ENCODE data around the gene FPR2. TPM values are rescaled to one million over a fixed set of nuclear protein-coding genes. Genes with fewer than 3 reads are reported as not detected.

Gene FPR2
- total RNA-seq, 1 donor from 2014 or later, result not detected

DNA sequence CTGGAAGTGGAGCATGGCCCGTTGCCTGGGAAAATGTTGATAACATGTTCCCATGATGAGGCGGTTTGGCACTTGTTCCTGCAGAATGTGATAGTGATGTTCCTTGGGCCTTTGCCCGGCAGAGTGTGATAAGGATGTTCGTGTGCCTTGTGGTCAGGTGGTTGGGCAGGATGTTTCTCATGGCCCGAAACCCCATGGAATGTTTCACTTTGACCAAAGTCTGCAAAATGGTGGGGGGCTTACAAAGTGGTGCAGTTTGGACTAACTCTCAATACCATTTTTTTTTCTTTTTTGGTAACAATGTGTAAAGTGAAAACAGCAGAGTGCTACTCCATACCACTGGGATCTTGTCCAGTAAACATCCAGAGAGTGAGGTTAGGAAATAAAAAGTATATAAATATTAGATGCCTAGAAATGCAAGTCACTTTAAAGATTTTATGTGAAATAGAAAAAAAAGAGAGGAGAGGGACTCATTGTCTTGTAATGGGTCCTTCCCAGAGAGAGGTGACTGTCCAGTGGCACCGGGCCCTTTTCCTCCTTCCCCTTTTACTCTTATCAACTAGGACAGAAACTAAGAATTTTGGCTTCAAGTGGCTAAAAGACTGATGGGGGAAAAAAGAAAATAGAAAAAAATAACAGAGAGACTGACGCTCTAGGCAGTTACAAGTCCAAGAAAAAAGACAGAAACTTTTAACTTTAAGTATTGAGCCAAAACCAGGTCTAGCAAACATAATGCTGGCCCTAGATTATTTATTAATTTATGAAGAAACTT lies 39.7 kb downstream of the FPR2 start:
- no peaks in the 10 kb centered on the region for H3K27me3 Mint-ChIP-seq (ENCODE audit: low read depth, unreplicated experiment)
- H3K9me3 Mint-ChIP-seq (ENCODE audit: unreplicated experiment), result peaks cover 23% of the 10 kb centered on the region
- Histone ChIP-seq H3K27me3 (ENCODE audit: insufficient read depth, low read length) (no peaks in the 10 kb centered on the region), H3K27ac (ENCODE audit: low read depth, low read length) (peak overlapping the region; percentile 19), H3K36me3 (ENCODE audit: insufficient read depth, low read length) (no peaks in the 10 kb centered on the region), H3K79me2 (ENCODE audit: insufficient read depth, low read length) (no peaks in the 10 kb centered on the region), H2AFZ (ENCODE audit: low read depth, low read length) (no peak overlapping the region), H3K9me3 (ENCODE audit: insufficient read depth, low read depth, low read length) (peaks cover 3% of the 10 kb centered on the region), H3K9ac (ENCODE audit: low read length) (no peak overlapping the region), H3K4me2 (ENCODE audit: low read length) (no peak overlapping the region), H4K20me1 (ENCODE audit: insufficient read depth, low read length) (no peaks in the 10 kb centered on the region), H3K4me3 (ENCODE audit: insufficient read depth, low read depth, low read length) (no peak overlapping the region), H3K4me1 (ENCODE audit: insufficient read depth, low read length) (peaks cover 11% of the 10 kb centered on the region)
- no peaks in the 10 kb centered on the region for H3K36me3 Mint-ChIP-seq (ENCODE audit: low read depth, unreplicated experiment)
- H3K27ac Mint-ChIP-seq (ENCODE audit: unreplicated experiment), result no peak overlapping the region
- FAIRE-seq (no peak), DNase-seq (ENCODE audit: low read depth) (peak; percentile 68)
- peaks cover 3% of the 10 kb centered on the region for H3K4me1 Mint-ChIP-seq (ENCODE audit: low read depth, unreplicated experiment)
- TF ChIP-seq, protein P1, sequence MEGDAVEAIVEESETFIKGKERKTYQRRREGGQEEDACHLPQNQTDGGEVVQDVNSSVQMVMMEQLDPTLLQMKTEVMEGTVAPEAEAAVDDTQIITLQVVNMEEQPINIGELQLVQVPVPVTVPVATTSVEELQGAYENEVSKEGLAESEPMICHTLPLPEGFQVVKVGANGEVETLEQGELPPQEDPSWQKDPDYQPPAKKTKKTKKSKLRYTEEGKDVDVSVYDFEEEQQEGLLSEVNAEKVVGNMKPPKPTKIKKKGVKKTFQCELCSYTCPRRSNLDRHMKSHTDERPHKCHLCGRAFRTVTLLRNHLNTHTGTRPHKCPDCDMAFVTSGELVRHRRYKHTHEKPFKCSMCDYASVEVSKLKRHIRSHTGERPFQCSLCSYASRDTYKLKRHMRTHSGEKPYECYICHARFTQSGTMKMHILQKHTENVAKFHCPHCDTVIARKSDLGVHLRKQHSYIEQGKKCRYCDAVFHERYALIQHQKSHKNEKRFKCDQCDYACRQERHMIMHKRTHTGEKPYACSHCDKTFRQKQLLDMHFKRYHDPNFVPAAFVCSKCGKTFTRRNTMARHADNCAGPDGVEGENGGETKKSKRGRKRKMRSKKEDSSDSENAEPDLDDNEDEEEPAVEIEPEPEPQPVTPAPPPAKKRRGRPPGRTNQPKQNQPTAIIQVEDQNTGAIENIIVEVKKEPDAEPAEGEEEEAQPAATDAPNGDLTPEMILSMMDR (IDR thresholded peaks at IDR 0.05; ENCODE audit: insufficient read depth, low read depth, low read length), result no peak
- no peak for TF ChIP-seq EZH2 (IDR thresholded peaks at IDR 0.05; ENCODE audit: insufficient read depth, low read length)
- no peak overlapping the region for H3K4me3 Mint-ChIP-seq (ENCODE audit: unreplicated experiment)

DNA sequence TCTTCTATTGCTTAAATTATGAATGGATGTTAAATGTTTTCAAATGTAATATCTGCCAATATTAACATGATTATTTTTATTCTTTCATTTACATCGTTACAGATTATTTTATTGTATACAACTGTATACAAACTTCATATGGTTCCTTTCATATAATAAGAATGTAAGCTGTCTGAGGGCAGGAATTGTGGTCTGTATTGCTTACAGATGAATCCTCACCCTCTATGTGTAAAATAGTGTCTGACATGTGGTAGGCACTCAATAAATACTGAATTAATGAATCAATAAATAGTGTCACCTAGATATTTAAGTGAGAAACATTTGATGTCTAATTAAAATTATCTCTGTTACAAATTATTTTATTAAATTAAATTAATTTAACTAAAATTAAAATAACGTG lies 41.8 kb downstream of the FPR2 start:
- H3K27ac ChIP-seq (ENCODE audit: low read depth, low read length), result no peak overlapping the region
- no peaks in the 10 kb centered on the region for H3K27me3 ChIP-seq (ENCODE audit: insufficient read depth, low read length)
- DNase-seq (ENCODE audit: low read depth) (no peak), FAIRE-seq (no peak)
- no peaks in the 10 kb centered on the region for H3K79me2 ChIP-seq (ENCODE audit: insufficient read depth, low read length)
- H3K36me3 Mint-ChIP-seq (ENCODE audit: low read depth, unreplicated experiment), result no peaks in the 10 kb centered on the region
- H3K9me3 ChIP-seq (ENCODE audit: insufficient read depth, low read depth, low read length), result peaks cover 3% of the 10 kb centered on the region
- TF ChIP-seq, protein P1 (IDR thresholded peaks at IDR 0.05; ENCODE audit: insufficient read depth, low read depth, low read length), result no peak
- TF ChIP-seq EZH2 (IDR thresholded peaks at IDR 0.05; ENCODE audit: insufficient read depth, low read length), result no peak
- peaks cover 19% of the 10 kb centered on the region for H3K9me3 Mint-ChIP-seq (ENCODE audit: unreplicated experiment)
- H3K4me1 Mint-ChIP-seq (ENCODE audit: low read depth, unreplicated experiment), result peaks cover 3% of the 10 kb centered on the region
- no peak overlapping the region for H2AFZ ChIP-seq (ENCODE audit: low read depth, low read length)
- H3K27me3 Mint-ChIP-seq (ENCODE audit: low read depth, unreplicated experiment), result no peaks in the 10 kb centered on the region
- no peaks in the 10 kb centered on the region for H4K20me1 ChIP-seq (ENCODE audit: insufficient read depth, low read length)
- peaks cover 11% of the 10 kb centered on the region for H3K4me1 ChIP-seq (ENCODE audit: insufficient read depth, low read length)
- H3K4me3 Mint-ChIP-seq (ENCODE audit: unreplicated experiment), result no peak overlapping the region
- no peak overlapping the region for H3K9ac ChIP-seq (ENCODE audit: low read length)
- H3K36me3 ChIP-seq (ENCODE audit: insufficient read depth, low read length), result no peaks in the 10 kb centered on the region
- H3K4me3 ChIP-seq (ENCODE audit: insufficient read depth, low read depth, low read length), result no peak overlapping the region
- H3K4me2 ChIP-seq (ENCODE audit: low read length), result no peak overlapping the region
- H3K27ac Mint-ChIP-seq (ENCODE audit: unreplicated experiment), result no peak overlapping the region

DNA sequence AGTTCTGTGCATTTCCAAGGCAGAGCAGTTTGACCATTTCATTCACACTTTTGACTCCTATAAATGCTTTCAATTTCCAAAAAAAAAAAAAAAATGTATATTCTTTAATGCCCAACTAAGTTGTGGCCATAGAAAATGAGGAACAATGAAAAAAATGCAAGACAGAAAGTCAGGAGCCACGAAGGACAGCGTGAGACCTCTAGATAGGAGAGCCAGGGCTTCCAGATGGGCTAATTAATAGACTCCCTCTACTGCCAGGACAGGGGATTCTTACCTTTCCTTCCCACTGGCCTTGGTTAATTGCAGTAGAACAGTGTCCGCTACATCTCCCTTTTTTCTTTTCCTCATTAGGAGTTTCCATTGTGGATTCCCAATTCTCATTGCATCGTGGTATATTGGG lies 42.5 kb downstream of the FPR2 start:
- Histone ChIP-seq H4K20me1 (ENCODE audit: insufficient read depth, low read length) (no peaks in the 10 kb centered on the region), H3K4me3 (ENCODE audit: insufficient read depth, low read depth, low read length) (no peak overlapping the region), H3K27me3 (ENCODE audit: insufficient read depth, low read length) (no peaks in the 10 kb centered on the region), H3K4me2 (ENCODE audit: low read length) (no peak overlapping the region), H3K27ac (ENCODE audit: low read depth, low read length) (no peak overlapping the region), H2AFZ (ENCODE audit: low read depth, low read length) (no peak overlapping the region), H3K9ac (ENCODE audit: low read length) (no peak overlapping the region), H3K4me1 (ENCODE audit: insufficient read depth, low read length) (peaks cover 11% of the 10 kb centered on the region), H3K79me2 (ENCODE audit: insufficient read depth, low read length) (no peaks in the 10 kb centered on the region), H3K9me3 (ENCODE audit: insufficient read depth, low read depth, low read length) (peaks cover 3% of the 10 kb centered on the region), H3K36me3 (ENCODE audit: insufficient read depth, low read length) (no peaks in the 10 kb centered on the region)
- Mint-ChIP-seq H3K9me3 (ENCODE audit: unreplicated experiment) (peaks cover 18% of the 10 kb centered on the region), H3K27ac (ENCODE audit: unreplicated experiment) (no peak overlapping the region), H3K27me3 (ENCODE audit: low read depth, unreplicated experiment) (no peaks in the 10 kb centered on the region), H3K4me1 (ENCODE audit: low read depth, unreplicated experiment) (peaks cover 3% of the 10 kb centered on the region), H3K36me3 (ENCODE audit: low read depth, unreplicated experiment) (no peaks in the 10 kb centered on the region), H3K4me3 (ENCODE audit: unreplicated experiment) (no peak overlapping the region)
- no peak for DNase-seq (ENCODE audit: low read depth)
- FAIRE-seq, result no peak
- TF ChIP-seq, protein P1 (IDR thresholded peaks at IDR 0.05; ENCODE audit: insufficient read depth, low read depth, low read length), result no peak
- TF ChIP-seq EZH2 (IDR thresholded peaks at IDR 0.05; ENCODE audit: insufficient read depth, low read length), result no peak

Data from astrocyte (in vitro differentiated cells and primary cell).